ENCODE measurements around the gene ANKRD62. TPM values are rescaled to one million over a fixed set of nuclear protein-coding genes. Genes with fewer than 3 reads are reported as not detected.

ANKRD62 gene
- total RNA-seq, 1 experiment from 2014 or later = not detected

- DNase-seq = no peak
- no peaks in the 10 kb centered on the region for H3K4me1 Mint-ChIP-seq (ENCODE audit: low read depth, unreplicated experiment)
- Histone ChIP-seq H3K4me3 (ENCODE audit: low read depth, low read length) (no peak overlapping the region), H3K27me3 (replicated peaks; ENCODE audit: control insufficient read depth, insufficient read depth, low read length) (no peaks in the 10 kb centered on the region), H3K4me1 (no peaks in the 10 kb centered on the region), H3K9me3 (no peaks in the 10 kb centered on the region), H3K36me3 (ENCODE audit: control insufficient read depth, insufficient read depth, low read length) (no peaks in the 10 kb centered on the region)
- peaks cover 9% of the 10 kb centered on the region for H3K27me3 Mint-ChIP-seq (ENCODE audit: insufficient read depth, unreplicated experiment)
- POLR2A ChIA-PET = no interaction called here
- H3K9me3 Mint-ChIP-seq (ENCODE audit: unreplicated experiment) = no peaks in the 10 kb centered on the region
- no peak overlapping the region for H3K27ac Mint-ChIP-seq (ENCODE audit: unreplicated experiment)
- TF ChIP-seq, protein P1, sequence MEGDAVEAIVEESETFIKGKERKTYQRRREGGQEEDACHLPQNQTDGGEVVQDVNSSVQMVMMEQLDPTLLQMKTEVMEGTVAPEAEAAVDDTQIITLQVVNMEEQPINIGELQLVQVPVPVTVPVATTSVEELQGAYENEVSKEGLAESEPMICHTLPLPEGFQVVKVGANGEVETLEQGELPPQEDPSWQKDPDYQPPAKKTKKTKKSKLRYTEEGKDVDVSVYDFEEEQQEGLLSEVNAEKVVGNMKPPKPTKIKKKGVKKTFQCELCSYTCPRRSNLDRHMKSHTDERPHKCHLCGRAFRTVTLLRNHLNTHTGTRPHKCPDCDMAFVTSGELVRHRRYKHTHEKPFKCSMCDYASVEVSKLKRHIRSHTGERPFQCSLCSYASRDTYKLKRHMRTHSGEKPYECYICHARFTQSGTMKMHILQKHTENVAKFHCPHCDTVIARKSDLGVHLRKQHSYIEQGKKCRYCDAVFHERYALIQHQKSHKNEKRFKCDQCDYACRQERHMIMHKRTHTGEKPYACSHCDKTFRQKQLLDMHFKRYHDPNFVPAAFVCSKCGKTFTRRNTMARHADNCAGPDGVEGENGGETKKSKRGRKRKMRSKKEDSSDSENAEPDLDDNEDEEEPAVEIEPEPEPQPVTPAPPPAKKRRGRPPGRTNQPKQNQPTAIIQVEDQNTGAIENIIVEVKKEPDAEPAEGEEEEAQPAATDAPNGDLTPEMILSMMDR (IDR thresholded peaks at IDR 0.05; ENCODE audit: insufficient read depth in 1 of 2, low read depth in 1 of 2, low read length in 1 of 2, severe bottlenecking in 1 of 2, unreplicated experiment in 1 of 2) = no peak
- BruUV-seq (replicated peaks) = no TSS peak
- no peak overlapping the region for H3K4me3 Mint-ChIP-seq (ENCODE audit: unreplicated experiment)
- intact Hi-C loops (cut with micrococcal nuclease; ENCODE audit: unreplicated experiment) = no loop called here
- peaks cover 4% of the 10 kb centered on the region for H3K36me3 Mint-ChIP-seq (ENCODE audit: insufficient read depth, unreplicated experiment)
- CTCF ChIA-PET = no interaction called here
Observed at GRCh38 chr18:12056034-12056883, 37.4 kb upstream of the ANKRD62 start.

DNA sequence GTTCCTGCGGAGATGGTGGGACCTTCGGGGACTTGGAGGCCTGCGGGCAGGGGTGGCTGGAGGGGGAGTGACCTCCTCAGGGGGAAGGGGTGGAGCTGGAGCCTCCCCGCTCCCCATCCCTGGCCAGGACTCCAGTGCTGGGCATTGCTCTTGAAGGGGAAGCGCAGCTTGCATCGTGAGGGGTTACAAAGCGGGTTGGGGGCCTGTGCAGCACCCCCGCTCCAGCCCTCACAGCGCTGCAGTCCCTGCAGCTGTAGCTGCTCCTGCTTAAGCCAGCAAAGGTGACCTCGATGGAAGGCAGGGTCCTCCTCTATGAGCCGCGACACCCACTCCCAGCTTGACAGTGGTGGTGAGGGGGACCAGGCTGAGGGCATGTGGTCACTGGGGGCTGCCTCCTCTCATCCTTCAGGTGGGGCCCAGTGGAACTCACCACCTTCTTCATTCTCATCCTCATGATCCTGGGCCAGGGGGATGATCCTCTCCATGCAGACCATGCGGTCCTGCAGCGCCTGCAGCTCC, 36.7 kb upstream of the ANKRD62 start:
- no peaks in the 10 kb centered on the region for H3K9me3 ChIP-seq
- H3K27me3 Mint-ChIP-seq (ENCODE audit: insufficient read depth, unreplicated experiment) = peaks cover 8% of the 10 kb centered on the region
- no peak overlapping the region for H3K4me3 Mint-ChIP-seq (ENCODE audit: unreplicated experiment)
- H3K27me3 ChIP-seq (replicated peaks; ENCODE audit: control insufficient read depth, insufficient read depth, low read length) = no peaks in the 10 kb centered on the region
- H3K4me1 Mint-ChIP-seq (ENCODE audit: low read depth, unreplicated experiment) = no peaks in the 10 kb centered on the region
- H3K9me3 Mint-ChIP-seq (ENCODE audit: unreplicated experiment) = no peaks in the 10 kb centered on the region
- no peak overlapping the region for H3K4me3 ChIP-seq (ENCODE audit: low read depth, low read length)
- ChIA-PET POLR2A (no interaction called here), CTCF (interaction anchor here (1.0 kb wide), 1 partner anchor 19 kb away, joined by 3 read pairs; no protein-coding TSS in a partner anchor)
- H3K36me3 Mint-ChIP-seq (ENCODE audit: insufficient read depth, unreplicated experiment) = peaks cover 4% of the 10 kb centered on the region
- DNase-seq = no peak
- intact Hi-C loops (cut with micrococcal nuclease; ENCODE audit: unreplicated experiment) = no loop called here
- no peak overlapping the region for H3K27ac Mint-ChIP-seq (ENCODE audit: unreplicated experiment)
- no peaks in the 10 kb centered on the region for H3K36me3 ChIP-seq (ENCODE audit: control insufficient read depth, insufficient read depth, low read length)
- BruUV-seq (replicated peaks) = no TSS peak
- H3K4me1 ChIP-seq = no peaks in the 10 kb centered on the region
- TF ChIP-seq, protein P1 (IDR thresholded peaks at IDR 0.05; ENCODE audit: insufficient read depth in 1 of 2, low read depth in 1 of 2, low read length in 1 of 2, severe bottlenecking in 1 of 2, unreplicated experiment in 1 of 2) = no peak

DNA sequence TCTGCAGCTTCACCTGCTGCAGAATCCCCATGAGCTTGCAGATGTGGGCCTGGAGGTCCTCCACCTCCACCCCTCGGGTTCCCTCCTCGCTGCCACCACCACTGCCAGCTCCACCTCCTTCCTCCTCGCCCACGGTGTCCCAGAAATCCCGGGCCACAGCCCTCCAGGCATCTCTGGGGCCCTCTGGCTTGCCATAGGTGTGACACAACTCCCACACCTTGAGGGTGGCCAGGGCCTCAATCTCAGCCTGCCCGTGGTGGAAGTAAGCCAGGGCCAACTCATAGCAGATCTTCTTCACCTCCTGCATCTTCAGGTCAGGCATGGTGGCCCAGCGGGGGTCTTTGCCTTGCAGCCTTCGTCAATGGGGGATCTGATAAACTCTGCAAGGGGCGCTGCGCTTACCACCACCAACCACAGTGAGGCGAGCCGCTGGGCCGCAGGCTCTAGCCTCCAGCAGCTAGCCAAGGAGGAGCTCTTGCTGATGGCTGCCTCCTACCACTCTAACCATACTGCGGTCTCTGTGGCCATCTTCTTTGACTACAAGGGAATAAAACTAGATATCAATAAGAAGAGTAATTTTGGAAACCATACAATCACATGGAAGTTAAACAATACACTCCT, 36.1 kb upstream of the ANKRD62 start:
- H3K4me3 Mint-ChIP-seq (ENCODE audit: unreplicated experiment) = no peak overlapping the region
- no peaks in the 10 kb centered on the region for H3K27me3 ChIP-seq (replicated peaks; ENCODE audit: control insufficient read depth, insufficient read depth, low read length)
- TF ChIP-seq, protein P1 (IDR thresholded peaks at IDR 0.05; ENCODE audit: insufficient read depth in 1 of 2, low read depth in 1 of 2, low read length in 1 of 2, severe bottlenecking in 1 of 2, unreplicated experiment in 1 of 2) = peak in 1 of 2 experiments; percentile 15

More for the DNA sequence above, 36.1 kb upstream of the ANKRD62 start:
- peaks cover 6% of the 10 kb centered on the region for H3K27me3 Mint-ChIP-seq (ENCODE audit: insufficient read depth, unreplicated experiment)
- Histone ChIP-seq H3K4me1 (no peaks in the 10 kb centered on the region), H3K36me3 (ENCODE audit: control insufficient read depth, insufficient read depth, low read length) (no peaks in the 10 kb centered on the region), H3K9me3 (no peaks in the 10 kb centered on the region), H3K4me3 (ENCODE audit: low read depth, low read length) (no peak overlapping the region)
- BruUV-seq (replicated peaks) = no TSS peak
- no peak for DNase-seq
- H3K27ac Mint-ChIP-seq (ENCODE audit: unreplicated experiment) = no peak overlapping the region
- H3K4me1 Mint-ChIP-seq (ENCODE audit: low read depth, unreplicated experiment) = no peaks in the 10 kb centered on the region
- ChIA-PET POLR2A (no interaction called here), CTCF (interaction anchor here (1.0 kb wide), 1 partner anchor 19 kb away, joined by 3 read pairs; no protein-coding TSS in a partner anchor)
- H3K9me3 Mint-ChIP-seq (ENCODE audit: unreplicated experiment) = no peaks in the 10 kb centered on the region
- intact Hi-C loops (cut with micrococcal nuclease; ENCODE audit: unreplicated experiment) = no loop called here
- peaks cover 4% of the 10 kb centered on the region for H3K36me3 Mint-ChIP-seq (ENCODE audit: insufficient read depth, unreplicated experiment)

Data from Caco-2 (cell line).